DMS 273 treated with DMSO at 0.1 percent for 48 hours (cell line): ENCODE measurements around the gene CLBA1.
"Not testable (repeated sequence)": the region's sequence is repeated elsewhere in the genome, so short reads cannot be mapped to it uniquely, and the experiment has no call there.

Experiments used
- DNase-seq: peaks from one replicate; lab custom pipeline; 2025; lab: John Stamatoyannopoulos, UW

The CLBA1 gene

DNA sequence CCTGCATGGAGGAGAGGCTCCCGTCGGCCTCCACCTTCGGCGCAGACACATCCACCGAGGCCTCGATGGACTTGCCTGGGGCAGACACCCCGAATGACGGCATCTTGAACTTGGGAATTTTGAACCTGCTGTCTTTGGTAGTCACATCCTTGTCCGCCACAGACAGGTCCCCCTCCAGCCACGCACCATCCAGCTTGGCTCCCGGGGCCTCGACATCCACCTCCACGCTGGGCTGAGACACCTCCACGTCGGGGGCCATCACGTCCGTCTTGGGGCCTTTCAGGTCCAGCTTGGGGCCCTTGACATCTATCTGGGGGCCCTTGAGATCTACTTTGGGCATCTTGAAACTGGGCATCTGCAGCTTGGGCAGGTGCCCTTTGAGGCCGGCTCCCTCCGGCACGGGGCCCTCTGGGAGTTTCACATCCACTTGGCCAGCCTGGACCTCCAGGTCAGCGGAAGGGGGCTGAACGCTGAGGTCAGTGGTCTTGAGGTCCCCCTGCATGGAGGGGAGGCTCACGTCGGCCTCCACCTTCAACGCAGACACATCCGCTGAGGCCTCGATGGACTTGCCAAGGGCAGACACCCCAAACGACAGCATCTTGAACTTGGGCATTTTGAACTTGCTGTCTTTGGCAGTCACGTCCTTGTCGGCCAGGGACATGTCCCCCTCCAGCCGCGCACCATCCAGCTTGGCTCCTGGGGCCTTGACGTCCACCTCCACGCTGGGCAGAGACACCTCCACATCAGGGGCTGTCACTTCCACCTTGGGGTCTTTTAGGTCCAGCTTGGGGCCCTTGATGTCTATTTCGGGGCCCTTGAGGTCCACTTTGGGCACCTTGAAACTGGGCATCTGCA is 37.5 kb upstream of the CLBA1 start:
- DNase-seq = not testable (repeated sequence)

DNA sequence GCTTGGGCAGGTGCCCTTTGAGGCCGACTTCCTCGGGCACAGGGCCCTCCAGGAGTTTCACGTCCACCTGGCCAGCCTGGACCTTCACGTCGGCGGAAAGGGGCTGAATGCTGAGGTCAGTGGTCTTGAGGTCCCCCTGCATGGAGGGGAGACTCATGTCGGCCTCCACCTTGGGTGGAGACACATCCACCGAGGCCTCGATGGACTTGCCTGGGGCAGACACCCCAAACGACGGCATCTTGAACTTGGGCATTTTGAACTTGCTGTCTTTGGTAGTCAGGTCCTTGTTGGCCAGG is 36.9 kb upstream of the CLBA1 start:
- DNase-seq = no peak

DNA sequence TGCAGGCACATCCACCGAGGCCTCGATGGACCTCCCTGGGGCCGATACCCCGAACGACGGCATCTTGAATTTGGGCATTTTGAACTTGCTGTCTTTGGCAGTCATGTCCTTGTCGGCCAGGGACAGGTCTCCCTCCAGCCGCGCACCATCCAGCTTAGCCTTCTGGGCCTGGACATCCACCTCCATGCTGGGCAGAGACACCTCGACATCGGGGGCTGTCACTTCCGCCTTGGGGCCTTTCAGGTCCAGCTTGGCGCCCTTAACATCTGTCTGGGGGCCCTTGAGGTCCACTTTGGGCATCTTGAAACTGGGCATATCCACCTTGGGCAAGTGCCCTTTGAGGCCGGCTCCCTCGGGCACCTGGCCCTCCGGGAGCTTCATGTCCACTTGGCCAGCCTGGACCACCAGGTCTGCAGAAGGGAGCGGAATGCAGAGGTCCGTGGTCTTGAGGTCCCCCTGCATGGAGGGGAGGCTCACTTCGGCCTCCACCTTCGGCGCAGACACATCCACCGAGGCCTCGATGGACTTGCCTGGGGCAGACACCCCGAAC is 36.1 kb upstream of the CLBA1 start:
- not testable (repeated sequence) for DNase-seq

DNA sequence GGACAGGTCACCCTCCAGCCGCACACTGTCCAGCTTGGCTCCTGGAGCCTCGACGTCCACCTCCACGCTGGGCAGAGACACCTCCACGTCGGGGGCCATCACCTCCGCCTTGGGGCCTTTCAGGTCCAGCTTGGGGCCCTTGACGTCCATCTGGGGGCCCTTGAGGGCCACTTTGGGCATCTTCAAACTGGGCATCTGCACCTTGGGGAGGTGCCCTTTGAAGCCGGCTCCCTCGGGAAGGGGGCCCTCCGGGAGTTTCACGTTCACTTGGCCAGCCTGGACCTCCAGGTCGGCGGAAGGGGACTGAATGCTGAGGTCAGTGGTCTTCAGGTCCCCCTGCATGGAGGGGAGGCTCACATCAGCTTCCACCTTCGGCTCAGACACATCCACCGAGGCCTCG is 35.6 kb upstream of the CLBA1 start:
- DNase-seq = no peak

DNA sequence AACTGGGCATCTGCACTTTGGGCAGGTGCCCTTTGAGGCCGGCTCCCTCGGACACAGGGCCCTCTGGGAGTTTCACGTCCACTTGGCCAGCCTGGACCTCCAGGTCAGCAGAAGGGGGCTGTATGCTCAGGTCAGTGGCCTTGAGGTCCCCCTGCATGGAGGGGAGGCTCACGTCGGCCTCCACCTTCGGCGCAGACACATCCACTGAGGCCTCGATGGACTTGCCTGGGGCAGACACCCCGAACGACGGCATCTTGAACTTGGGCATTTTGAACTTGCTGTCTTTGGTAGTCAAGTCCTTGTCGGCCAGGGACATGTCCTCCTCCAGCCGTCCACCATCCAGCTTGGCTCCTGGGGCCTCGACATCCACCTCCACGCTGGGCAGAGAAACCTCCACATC is 34.9 kb upstream of the CLBA1 start:
- not testable (repeated sequence) for DNase-seq

DNA sequence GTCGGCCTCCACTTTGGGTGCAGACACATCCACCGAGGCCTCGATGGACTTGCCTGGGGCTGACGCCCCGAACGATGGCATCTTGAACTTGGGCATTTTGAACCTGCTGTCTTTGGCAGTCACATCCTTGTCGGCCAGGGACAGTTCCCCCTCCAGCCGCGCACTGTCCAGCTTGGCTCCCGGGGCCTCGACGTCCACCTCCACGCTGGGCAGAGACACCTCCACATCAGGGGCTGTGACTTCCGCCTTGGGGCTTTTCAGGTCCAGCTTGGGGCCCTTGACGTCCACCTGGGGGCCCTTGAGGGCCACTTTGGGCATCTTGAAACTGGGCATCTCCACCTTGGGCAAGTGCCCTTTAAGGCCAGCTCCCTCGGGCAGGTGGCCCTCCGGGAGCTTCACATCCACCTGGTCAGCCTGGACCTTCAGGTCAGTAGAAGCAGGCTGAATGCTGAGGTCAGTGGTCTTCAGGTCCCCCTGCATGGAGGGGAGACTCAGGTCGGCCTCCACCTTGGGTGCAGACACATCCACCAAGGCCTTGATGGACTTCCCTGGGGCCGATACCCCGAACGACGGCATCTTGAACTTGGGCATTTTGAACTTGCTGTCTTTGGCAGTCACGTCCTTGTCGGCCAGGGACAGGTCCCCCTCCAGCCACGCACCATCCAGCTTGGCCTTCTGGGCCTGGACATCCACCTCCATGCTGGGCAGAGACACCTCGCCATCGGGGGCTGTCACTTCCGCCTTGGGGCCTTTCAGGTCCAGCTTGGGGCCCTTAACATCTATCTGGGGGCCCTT is 33.5 kb upstream of the CLBA1 start:
- not testable (repeated sequence) for DNase-seq

DNA sequence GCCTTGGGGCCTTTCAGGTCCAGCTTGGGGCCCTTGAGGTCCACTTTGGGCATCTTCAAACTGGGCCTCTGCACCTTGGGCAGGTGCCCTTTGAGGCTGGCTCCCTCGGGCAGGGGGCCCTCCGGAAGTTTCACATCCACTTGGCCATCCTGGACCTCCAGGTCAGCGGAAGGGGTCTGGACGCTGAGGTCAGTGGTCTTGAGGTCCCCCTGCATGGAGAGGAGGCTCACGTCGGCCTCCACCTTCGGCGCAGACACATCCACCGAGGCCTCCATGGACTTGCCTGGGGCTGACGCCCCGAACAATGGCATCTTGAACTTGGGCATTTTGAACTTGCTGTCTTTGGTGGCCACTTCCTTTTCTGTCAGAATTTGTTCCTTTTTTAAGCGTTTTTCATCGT is 32.5 kb upstream of the CLBA1 start:
- DNase-seq = no peak

DNA sequence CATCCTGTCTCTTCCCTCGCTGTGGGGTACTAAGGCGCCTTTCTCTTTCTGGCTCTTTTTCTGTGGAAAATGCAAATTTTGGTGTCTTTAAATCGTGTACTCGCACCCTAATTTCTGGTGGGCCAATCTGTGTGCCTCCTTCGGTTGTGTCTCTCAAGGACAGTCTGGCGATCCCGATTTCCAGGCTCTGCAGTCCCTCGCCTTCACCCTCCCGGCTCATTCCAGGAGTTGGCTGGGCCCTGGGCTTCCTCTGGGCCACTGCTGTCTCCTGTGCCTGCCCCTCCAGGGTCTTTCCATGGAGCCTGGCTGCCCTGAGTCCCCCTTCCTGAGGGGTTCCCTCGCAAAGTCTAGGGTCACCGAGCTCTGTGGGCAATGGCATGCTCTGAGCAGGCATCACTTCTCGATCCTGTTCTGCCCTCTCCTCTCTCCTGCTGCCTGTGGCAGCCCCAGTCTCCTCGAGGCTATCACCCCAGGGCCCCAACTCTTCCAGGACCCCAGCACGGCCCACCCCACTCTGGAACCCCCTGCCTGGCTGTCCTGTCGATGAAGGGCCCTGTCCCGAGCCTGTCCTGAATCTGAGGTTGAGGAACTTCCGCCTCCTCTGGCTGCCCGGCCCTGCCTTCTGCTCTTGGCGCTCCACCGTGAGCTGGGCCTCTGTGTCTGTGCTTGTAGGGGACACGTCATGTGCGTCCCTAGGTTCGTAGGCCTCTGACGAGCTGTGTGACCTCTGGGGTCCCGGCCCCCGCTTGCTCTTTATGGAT is 31.5 kb upstream of the CLBA1 start:
- DNase-seq = no peak

DNA sequence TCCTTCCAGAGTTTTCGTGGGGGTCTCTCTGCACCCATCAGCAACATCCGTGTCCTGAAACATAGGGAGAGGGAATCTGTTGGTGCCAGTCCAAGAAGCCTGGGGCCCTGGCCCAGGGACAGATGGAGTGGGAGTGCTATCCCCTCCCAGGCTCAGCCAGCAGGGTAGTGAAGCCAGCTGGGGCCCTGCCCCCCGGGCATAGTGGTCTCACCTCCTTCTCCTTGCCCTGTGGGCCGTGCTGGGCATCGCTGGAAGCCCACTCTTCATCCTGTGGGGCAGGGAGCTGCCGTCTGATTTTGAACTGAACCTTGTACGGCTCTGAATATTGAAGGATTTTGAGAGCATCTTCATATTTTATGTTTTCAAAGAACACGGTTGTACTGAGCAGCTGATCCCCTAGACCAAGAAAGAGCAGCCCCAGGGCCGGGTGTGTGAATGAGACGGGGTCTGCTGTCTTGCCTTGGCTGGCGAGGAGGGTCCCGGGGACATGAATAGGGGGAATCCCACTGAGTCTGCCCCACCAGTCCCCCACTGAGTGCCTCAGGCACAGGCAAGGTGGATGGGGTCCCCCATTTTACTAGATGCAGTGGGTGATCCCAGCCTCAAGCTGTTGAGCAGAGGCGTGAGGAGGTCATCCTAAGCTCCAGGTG is 30.7 kb upstream of the CLBA1 start:
- DNase-seq = no peak

DNA sequence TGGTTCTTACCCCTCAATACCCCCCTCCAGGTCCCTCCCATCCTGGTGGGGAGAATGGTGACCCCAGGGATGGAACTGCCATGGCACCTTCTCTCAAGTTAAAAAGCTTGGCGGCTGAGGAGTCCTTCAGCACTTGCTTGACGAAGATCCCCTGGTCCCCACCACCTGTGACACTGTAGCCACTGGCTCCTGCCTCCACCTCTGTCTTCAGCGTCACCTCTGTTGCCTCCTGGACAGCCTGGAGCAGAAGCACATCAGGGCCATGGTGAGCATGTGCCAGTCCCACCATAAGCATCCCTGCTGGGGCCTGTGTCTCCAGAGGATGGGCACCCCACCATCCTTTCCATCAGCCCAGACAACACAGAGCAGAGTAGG is 30.2 kb upstream of the CLBA1 start:
- no peak for DNase-seq

DNA sequence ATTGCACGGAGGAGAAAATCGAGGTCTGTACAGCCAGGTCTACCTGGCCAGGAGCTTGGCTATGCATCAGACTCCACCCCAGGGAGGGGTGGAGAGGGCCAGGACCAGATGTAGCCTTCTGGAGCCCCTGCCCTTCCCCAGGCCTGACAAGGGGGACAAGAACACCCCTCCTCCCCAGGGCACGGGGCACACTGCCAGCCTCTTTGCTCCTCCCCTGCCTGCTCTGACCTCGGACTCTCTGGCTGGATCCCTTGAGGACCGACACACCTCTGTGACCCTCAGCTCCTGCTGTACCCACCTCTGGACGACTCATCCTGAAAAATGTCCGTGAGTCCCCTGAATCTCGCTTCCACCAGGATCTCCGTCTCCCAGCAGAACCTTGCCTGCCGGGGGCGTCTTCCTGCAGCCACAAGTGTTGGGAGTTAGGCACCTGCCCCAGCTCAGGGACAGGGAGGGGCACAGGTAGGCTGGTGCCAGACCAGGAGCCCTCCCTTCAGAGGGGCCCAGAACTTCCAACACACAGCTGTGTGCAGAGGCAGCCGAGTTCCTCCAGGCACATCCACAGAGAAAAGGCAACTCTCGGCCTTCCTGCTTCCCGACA is 29.2 kb upstream of the CLBA1 start:
- DNase-seq = no peak

DNA sequence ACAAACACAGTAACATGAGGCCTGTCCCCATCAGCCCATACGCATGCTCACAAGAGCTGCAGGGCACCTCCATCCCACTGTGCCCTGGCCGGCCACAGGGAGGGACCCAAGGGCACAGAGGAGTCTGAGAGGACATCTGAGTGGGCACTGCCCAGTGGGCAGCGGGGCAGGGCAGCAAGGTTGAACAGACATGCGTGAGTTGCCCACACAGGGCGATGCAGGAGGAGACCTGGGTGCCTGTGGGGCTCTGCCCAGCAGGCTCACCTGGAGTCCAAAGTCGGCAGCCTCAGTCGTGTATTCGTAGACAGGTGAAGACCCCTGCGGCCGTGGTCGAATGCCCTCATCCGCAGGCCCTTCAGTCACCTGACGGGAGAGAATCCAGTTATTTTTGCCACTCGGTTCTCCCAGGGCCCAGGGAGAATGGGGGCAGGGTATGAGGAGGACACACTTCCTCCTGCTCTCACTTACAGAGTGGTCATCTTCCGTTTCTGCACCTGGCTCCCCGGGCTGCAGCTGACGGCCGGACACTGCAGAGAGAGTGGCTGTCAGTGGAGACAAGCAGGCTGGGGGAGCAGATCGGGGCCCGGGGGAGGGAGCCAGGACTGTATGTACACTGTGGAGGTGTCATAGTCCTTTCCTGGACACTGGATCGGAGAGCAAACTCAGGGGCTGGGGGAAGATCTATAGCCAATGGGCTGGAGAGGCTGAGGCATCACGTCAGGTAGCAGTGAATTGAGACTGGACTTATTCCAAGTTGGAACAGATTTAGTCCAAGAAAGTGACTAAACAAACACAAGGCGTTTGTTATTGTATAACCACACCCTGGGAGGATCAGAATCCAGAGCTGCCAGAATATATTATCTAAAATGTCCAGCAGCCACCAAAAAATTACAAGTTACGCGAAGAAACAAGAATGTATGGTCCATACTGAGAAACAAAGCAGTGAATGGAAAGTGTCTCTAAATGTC is 28.2 kb upstream of the CLBA1 start:
- no peak for DNase-seq

DNA sequence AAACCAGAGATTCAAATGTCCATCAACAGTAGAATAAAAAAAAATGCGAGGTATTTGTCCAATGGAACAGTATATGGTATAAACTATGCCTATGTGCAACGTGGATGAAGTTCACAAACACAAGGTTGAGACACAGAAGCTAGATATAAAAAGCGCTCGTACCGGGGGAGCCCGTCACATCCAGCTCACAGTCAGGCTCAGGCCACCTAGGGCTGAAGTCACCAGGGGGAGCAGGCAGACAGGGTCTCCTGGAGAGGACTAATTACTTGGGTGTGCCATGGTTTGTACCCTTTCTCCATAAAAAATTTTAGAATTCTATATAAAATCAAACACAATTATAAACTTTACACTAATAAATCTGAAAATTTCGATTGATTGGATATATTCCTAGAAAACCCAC is 21.0 kb upstream of the CLBA1 start:
- no peak for DNase-seq

DNA sequence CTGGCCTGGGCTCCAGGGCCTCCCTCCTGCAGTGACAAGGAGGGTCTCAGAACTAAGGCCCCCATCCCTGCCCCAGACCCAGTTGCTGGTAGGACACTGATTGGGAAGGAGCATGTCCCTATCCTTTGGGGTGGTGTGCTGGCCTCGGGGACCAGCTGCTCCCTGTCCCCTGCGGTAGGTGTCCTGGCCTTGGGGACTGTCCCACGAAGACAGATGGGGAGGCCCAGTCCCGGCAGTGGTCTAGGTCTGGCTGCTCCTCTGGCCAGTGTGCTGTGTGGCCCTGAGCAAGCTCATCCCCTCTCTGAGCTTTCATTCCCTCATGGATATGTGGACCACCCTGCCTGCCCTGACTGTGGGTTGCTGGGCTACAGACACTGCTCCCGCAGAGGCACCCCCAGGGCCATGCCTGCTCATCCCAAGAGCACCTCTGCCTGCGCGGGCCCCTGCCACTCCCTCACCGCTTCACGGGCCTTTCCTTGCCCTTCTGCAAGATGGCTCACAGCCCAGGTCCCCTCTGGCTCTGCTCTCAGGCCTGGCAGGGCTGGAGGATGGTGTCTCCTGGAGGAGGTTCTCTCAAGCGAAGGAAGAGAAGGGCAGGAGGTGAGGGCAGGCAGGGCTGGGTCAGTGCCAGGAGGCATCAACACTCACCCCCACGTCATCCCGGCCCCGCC is 19.9 kb upstream of the CLBA1 start:
- DNase-seq = no peak

DNA sequence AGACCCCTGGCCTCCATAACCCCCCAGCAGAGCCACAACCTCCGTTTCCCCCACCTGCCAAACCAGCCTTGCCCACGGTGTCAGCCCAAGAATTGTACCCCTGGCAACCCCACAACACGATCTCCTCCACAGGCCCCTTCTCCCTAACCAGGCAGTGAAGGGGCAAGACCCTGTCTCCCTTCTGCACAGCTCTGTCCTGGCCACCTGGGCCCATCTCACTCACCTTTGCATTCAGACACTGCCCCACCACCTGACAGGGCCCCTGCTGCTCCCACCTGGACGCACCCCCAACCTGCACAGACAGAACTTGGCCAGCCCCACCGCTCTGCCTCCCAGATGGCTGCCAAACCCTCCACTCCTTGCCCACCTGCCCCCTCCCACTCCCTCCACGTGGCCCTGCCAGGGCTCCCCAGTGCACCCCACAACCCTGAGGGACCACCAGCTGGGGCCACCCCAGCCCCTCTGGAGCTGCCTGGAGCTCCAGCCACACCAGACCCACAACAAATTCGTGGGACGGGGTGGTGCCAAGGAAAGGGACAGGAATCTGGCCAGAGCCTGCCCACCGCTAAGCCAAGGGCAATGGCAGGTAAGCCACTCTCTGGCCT is 19.2 kb upstream of the CLBA1 start:
- no peak for DNase-seq

DNA sequence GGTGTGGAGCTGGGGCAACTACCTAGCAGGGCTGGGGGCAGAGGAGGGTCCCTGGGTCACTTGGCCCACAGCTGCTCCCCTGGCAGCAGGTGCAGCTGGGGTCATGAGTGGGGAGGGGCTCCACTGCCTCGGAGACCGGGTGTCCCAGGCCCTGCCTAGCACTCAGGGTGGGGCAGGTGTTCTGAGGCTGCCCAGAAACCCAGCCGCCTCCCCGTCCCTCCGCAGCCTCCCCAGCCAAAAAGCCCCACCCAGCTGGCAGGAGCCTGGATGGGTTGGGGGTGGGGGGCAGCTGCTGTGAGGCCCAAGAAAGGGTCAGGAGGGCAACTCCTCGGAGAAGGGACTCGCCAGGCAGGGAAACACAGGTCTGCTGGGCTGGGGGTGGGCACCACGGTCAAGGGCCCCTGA is 18.6 kb upstream of the CLBA1 start:
- no peak for DNase-seq

DNA sequence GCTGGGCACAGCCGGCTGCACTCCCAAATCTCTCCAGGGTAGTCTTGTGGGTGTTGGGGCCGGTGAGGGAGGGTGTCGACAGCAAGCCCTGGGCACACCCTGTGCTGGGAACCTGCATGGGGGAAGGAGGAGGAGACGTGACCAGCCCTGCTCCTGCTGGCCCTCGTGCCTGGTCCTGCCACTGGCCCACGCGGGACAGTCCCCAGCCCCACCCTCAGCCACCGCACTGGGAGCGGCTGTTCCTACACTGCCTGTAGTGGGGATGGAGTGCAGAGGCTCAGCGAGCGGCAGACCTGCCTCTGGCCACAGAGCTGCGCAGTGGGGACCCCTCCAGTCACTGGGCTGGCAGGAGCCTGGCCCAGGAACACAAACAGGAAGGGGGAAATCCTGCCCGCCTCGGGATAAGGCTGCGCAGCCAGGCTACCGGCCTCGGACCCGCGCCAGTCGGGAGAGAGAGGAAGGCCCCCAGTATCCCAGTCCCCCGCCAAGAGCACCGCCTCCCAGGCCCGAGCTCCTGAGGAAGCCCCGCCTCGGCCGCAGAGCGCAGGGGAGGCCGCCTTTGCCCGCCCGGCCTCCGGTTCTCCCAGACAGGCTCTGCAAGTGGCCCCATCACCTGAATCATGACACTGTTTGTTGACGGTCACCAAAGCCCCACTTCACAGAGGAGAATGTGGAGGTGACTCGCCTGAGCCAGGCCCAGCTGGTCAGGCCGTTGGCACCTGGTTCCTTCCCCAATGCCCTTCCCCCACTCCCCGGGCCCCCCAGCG is 18.0 kb upstream of the CLBA1 start:
- no peak for DNase-seq

DNA sequence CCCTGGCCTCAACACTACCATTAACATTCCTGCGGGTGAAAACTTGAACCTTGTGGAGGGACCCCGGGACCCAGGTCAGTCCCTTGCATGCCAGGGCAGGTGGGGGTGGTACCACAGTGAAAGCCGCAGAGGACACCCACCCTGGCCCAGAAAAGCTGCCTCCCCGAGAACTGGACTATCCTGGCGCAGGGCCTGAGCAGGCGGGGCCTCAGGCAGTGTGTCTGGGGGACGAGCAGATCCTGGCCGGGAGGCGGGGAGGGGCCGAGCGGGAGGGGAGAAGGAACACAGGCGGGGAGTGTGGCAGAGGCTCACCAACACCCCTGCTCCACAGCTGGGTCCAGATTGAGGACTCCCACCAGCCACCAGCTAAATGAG is 17.4 kb upstream of the CLBA1 start:
- no peak for DNase-seq
